HL-60 (cell line): ENCODE data around the gene RPL10A.

Experiments used
- CTCF ChIP-seq: IDR thresholded peaks from one replicate; pipeline ENCODE4 v1.5.1; 2011; ENCODE audit warnings: low read length, control low read depth, inconsistent platforms; ENCODE audit not compliant: insufficient read depth
- GABPA ChIP-seq: IDR thresholded peaks from 2 replicates; pipeline ENCODE4 v1.6.1; 2012; ENCODE audit warnings: low read depth
- REST ChIP-seq: IDR thresholded peaks from 2 replicates; pipeline ENCODE4 v1.6.1; 2012; ENCODE audit warnings: low read depth; ENCODE audit not compliant: insufficient replicate concordance

- TF ChIP-seq CTCF = no peak
- TF ChIP-seq REST = no peak
- TF ChIP-seq GABPA = no peak
Measured at GRCh38 chr6:35499372-35499771, 31.2 kb downstream of the RPL10A start.
